Trophoblast cell (in vitro differentiated cells and primary cell): Measurements from ENCODE around the gene ZNF862.

Experiments used
- DNase-seq, 2 donors: peaks; one replicate each; pipeline ENCODE4 v3.0.0-alpha.2; 2016
- H2AFZ ChIP-seq: 2 replicates; pipeline ENCODE4 v1.6.1; 2013; ENCODE audit warnings: low read length, moderate library complexity, mild to moderate bottlenecking; ENCODE audit not compliant: insufficient read depth, poor library complexity
- H2AK5ac ChIP-seq: 2 replicates; pipeline ENCODE4 v1.6.1; 2013; ENCODE audit warnings: mild to moderate bottlenecking, low read length
- H2BK120ac ChIP-seq: 2 replicates; pipeline ENCODE4 v1.6.1; 2013; ENCODE audit warnings: low read length, mild to moderate bottlenecking, moderate library complexity; ENCODE audit not compliant: insufficient read depth, poor library complexity
- H2BK12ac ChIP-seq: 2 replicates; pipeline ENCODE4 v1.6.1; 2013; ENCODE audit warnings: mild to moderate bottlenecking, low read length, moderate library complexity
- H2BK5ac ChIP-seq: 2 replicates; pipeline ENCODE4 v1.6.1; 2013; ENCODE audit warnings: low read length, low read depth, moderate library complexity, mild to moderate bottlenecking; ENCODE audit not compliant: poor library complexity
- H3K14ac ChIP-seq: 2 replicates; pipeline ENCODE4 v1.6.1; 2013; ENCODE audit warnings: mild to moderate bottlenecking, low read length
- H3K18ac ChIP-seq: 2 replicates; pipeline ENCODE4 v1.6.1; 2013; ENCODE audit warnings: mild to moderate bottlenecking, low read length
- H3K23ac ChIP-seq: 2 replicates; pipeline ENCODE4 v1.6.1; 2013; ENCODE audit warnings: low read length
- H3K27ac ChIP-seq: 2 replicates; pipeline ENCODE4 v1.5.1; 2013; ENCODE audit warnings: low read depth, mild to moderate bottlenecking, inconsistent platforms, low read length, moderate library complexity
- H3K27me3 ChIP-seq: 2 replicates; pipeline ENCODE4 v1.6.1; 2013; ENCODE audit warnings: inconsistent platforms, mild to moderate bottlenecking, low read length, moderate library complexity; ENCODE audit not compliant: insufficient read depth
- H3K36me3 ChIP-seq, 2 experiments: 1 replicate in 1 of 2; 2 replicates in 1 of 2; pipeline ENCODE4 v1.6.1; 2013; ENCODE audit warnings: low read length in 2 of 2, mild to moderate bottlenecking in 2 of 2, moderate library complexity in 1 of 2; ENCODE audit not compliant: insufficient read depth in 2 of 2, control insufficient read depth in 1 of 2
- H3K4ac ChIP-seq: 2 replicates; pipeline ENCODE4 v1.6.1; 2013; ENCODE audit warnings: low read depth, mild to moderate bottlenecking, low read length, moderate library complexity
- H3K4me1 ChIP-seq, 2 experiments: 1 replicate in 1 of 2; 2 replicates in 1 of 2; pipeline ENCODE4 v1.6.1; 2013; ENCODE audit warnings: low read length in 2 of 2, mild to moderate bottlenecking in 2 of 2, moderate library complexity in 1 of 2; ENCODE audit not compliant: insufficient read depth in 2 of 2, control insufficient read depth in 1 of 2
- H3K4me2 ChIP-seq: 2 replicates; pipeline ENCODE4 v1.6.1; 2013; ENCODE audit warnings: inconsistent platforms, mild to moderate bottlenecking, low read length, moderate library complexity
- H3K4me3 ChIP-seq: 2 replicates; pipeline ENCODE4 v1.5.1; 2013; ENCODE audit warnings: mild to moderate bottlenecking, low read depth, low read length, inconsistent platforms
- H3K79me1 ChIP-seq: one replicate; pipeline ENCODE4 v1.6.1; 2013; ENCODE audit warnings: low read length
- H3K79me2 ChIP-seq: 2 replicates; pipeline ENCODE4 v1.6.1; 2013; ENCODE audit warnings: low read length, mild to moderate bottlenecking; ENCODE audit not compliant: control insufficient read depth, insufficient read depth, poor library complexity
- H3K9ac ChIP-seq: 2 replicates; pipeline ENCODE4 v1.6.1; 2013; ENCODE audit warnings: mild to moderate bottlenecking, low read length
- H3K9me3 ChIP-seq: 2 replicates; pipeline ENCODE4 v1.6.1; 2013; ENCODE audit warnings: low read depth, mild to moderate bottlenecking, control low read depth, inconsistent platforms, low read length; ENCODE audit not compliant: insufficient read depth
- H4K12ac ChIP-seq: 2 replicates; pipeline ENCODE4 v1.6.1; 2013; ENCODE audit warnings: low read depth, mild to moderate bottlenecking, low read length, moderate library complexity
- H4K8ac ChIP-seq: 2 replicates; pipeline ENCODE4 v1.6.1; 2013; ENCODE audit warnings: low read depth, mild to moderate bottlenecking, low read length, moderate library complexity
- H4K91ac ChIP-seq: one replicate; pipeline ENCODE4 v1.6.1; 2013; ENCODE audit warnings: low read depth, mild to moderate bottlenecking, low read length, moderate library complexity
- WGBS: extraction: QIAGEN DNeasy Blood & Tissue Kit; methylation state at CpG from one replicate; pipeline ENCODE4 v1.1.7; 2013; ENCODE audit warnings: missing lambda C conversion rate; ENCODE audit not compliant: insufficient read length, insufficient coverage; ENCODE audit errors: extremely low coverage; 5-methylcytosine and 5-hydroxymethylcytosine counted together

Gene ZNF862

GRCh38 chr7:149870701-149871483 is 32.7 kb downstream of the ZNF862 start:
- H2AK5ac ChIP-seq: no peak overlapping the region
- no peak overlapping the region for H2BK120ac ChIP-seq
- H3K9ac ChIP-seq: no peak overlapping the region
- H3K4me2 ChIP-seq: no peak overlapping the region
- H3K4me3 ChIP-seq: no peak overlapping the region
- no CpG with 5 or more reads among the region's 12 CpGs for WGBS
- no peak overlapping the region for H3K14ac ChIP-seq
- H4K8ac ChIP-seq: no peak overlapping the region
- no peak overlapping the region for H4K91ac ChIP-seq
- H3K4me1 ChIP-seq: peaks cover 7 to 9% of the 10 kb centered on the region in 2 experiments
- H3K18ac ChIP-seq: no peak overlapping the region
- H3K4ac ChIP-seq: no peak overlapping the region
- H3K23ac ChIP-seq: no peak overlapping the region
- H3K79me2 ChIP-seq: no peaks in the 10 kb centered on the region
- no peak for DNase-seq
- H3K36me3 ChIP-seq: no peaks in the 10 kb centered on the region
- no peaks in the 10 kb centered on the region for H3K27me3 ChIP-seq
- H3K9me3 ChIP-seq: no peaks in the 10 kb centered on the region
- no peak overlapping the region for H4K12ac ChIP-seq
- H3K79me1 ChIP-seq: peaks cover 3% of the 10 kb centered on the region
- no peak overlapping the region for H2BK5ac ChIP-seq
- H2AFZ ChIP-seq: no peak overlapping the region
- no peak overlapping the region for H3K27ac ChIP-seq
- no peak overlapping the region for H2BK12ac ChIP-seq

GRCh38 chr7:149871576-149871975 is 33.4 kb downstream of the ZNF862 start:
- Histone ChIP-seq H2AFZ (no peak overlapping the region), H4K8ac (no peak overlapping the region), H2BK5ac (no peak overlapping the region), H3K27ac (no peak overlapping the region), H2BK120ac (no peak overlapping the region), H3K79me1 (peaks cover 3% of the 10 kb centered on the region), H3K4me1 (peaks cover 7 to 9% of the 10 kb centered on the region in 2 experiments), H3K79me2 (no peaks in the 10 kb centered on the region), H3K18ac (no peak overlapping the region), H3K4me3 (no peak overlapping the region), H3K27me3 (no peaks in the 10 kb centered on the region), H3K23ac (no peak overlapping the region), H3K36me3 (no peaks in the 10 kb centered on the region), H2AK5ac (no peak overlapping the region), H3K9ac (no peak overlapping the region), H3K4me2 (no peak overlapping the region), H4K91ac (no peak overlapping the region), H3K4ac (no peak overlapping the region), H3K9me3 (no peaks in the 10 kb centered on the region), H2BK12ac (no peak overlapping the region), H3K14ac (no peak overlapping the region), H4K12ac (no peak overlapping the region)
- no peak for DNase-seq
- WGBS: no CpG with 5 or more reads among the region's 1 CpG

DNA sequence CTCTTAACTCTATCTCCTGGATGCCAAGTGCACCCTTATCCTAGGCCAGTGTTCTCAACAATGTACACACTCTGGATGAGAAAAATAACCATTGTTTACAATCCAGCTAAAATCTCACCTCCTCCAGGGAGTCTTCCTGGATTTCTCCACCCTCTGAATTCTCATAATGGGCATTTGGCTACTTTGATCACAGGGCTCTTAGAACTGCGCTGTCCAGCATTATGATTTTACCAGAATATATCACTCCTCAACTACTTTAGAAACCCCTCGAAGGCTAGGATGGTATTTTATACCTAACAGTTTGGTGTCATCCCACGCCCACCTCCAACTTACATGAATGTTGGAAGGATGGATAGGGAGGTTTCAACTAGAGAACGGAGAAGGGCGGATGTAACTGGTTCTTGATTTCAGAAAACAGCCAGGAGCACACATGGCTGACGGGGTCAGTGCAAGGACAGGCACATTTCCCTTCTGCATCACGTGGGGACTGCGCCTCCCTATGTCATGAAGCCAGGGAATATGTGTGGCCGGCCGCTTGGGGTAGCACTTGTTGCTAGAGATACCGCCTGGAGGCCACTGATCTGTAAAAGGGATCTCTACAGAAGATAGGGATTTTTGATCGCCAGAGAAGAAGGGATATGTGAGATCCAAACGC is 34.4 kb downstream of the ZNF862 start:
- Histone ChIP-seq H3K9me3 (no peaks in the 10 kb centered on the region), H3K79me1 (peaks cover 3% of the 10 kb centered on the region), H3K14ac (no peak overlapping the region), H2BK12ac (no peak overlapping the region), H3K4me2 (peak overlapping the region; percentile 100), H4K91ac (no peak overlapping the region), H3K4me3 (no peak overlapping the region), H3K4ac (no peak overlapping the region), H3K27ac (no peak overlapping the region), H2AFZ (peak overlapping the region; percentile 8), H4K8ac (no peak overlapping the region), H3K27me3 (no peaks in the 10 kb centered on the region), H3K23ac (no peak overlapping the region), H3K79me2 (no peaks in the 10 kb centered on the region), H4K12ac (no peak overlapping the region), H3K9ac (no peak overlapping the region), H3K4me1 (peaks cover 7 to 9% of the 10 kb centered on the region in 2 experiments), H3K36me3 (no peaks in the 10 kb centered on the region), H2AK5ac (no peak overlapping the region), H3K18ac (no peak overlapping the region), H2BK120ac (no peak overlapping the region), H2BK5ac (no peak overlapping the region)
- peak in 1 of 2 donors; percentile 43 for DNase-seq
- no CpG with 5 or more reads among the region's 13 CpGs for WGBS

DNA sequence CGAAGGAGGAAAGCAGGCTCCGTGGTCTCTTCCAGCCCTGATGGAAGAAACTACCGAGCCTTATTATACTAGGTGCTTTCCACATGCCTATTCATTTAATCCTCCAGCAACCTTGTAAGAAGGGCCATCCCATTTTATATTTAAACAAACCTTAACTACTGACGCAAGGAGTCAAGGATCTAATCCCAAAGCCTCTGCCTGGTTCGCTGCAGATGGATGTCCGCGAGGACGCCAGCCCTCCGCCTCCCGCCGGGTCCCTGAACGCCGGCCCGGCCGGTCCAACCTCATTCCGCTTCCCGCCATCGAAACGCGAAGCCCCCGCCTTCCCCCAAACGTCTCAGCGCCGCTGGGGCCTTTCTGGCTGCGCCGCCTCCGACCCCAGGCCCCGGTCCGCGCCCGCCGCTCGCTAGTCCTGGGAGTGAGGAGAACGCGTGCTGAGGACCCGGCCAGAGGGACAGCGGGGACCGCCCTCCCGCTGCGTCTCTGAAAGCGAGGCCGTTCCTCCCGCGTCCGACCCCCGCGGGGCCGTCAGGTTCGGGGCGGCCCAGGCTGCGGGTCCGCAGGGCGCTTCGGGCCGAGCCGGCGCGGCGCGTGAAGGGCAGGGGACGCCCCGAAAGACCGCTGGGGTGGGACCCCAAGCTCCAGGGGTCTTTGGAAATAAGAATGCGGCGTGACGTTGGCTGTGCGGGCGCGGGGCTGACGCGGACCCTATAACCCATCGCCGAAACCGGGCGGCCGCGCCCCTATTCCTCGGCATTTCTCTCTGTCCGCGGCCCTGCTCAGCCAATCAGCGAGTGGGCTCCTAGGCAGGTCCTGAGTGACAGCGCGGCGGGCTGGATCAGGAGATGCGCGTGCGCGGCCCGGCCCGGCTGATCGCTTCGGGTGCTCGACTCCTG is 35.1 kb downstream of the ZNF862 start, which contains the start of gene ATP6V0E2:
Gene ATP6V0E2, plus strand, starts transcription at position 896 of the 896 bp plus-strand sequence. CDS start 97 bp downstream, outside the sequence.
- no peaks in the 10 kb centered on the region for H3K79me2 ChIP-seq
- H3K18ac ChIP-seq: peak within 1 kb of the TSS; percentile 34
- peak within 1 kb of the TSS; percentile 6 for H3K14ac ChIP-seq
- no peaks in the 10 kb centered on the region for H3K36me3 ChIP-seq
- H2BK12ac ChIP-seq: no peak within 1 kb of the TSS
- peak within 1 kb of the TSS; percentile 10 for H4K91ac ChIP-seq
- H3K9me3 ChIP-seq: no peaks in the 10 kb centered on the region
- H2AK5ac ChIP-seq: no peak within 1 kb of the TSS
- H3K27me3 ChIP-seq: no peaks in the 10 kb centered on the region
- H3K23ac ChIP-seq: no peak within 1 kb of the TSS
- peak; percentile 95 to 96 for DNase-seq
- H3K4ac ChIP-seq: no peak within 1 kb of the TSS
- peak within 1 kb of the TSS; percentile 100 for H3K4me2 ChIP-seq
- no peak within 1 kb of the TSS for H2BK5ac ChIP-seq
- H2BK120ac ChIP-seq: peak within 1 kb of the TSS; percentile 28
- H3K9ac ChIP-seq: peak within 1 kb of the TSS; percentile 68
- H3K4me3 ChIP-seq: peak within 1 kb of the TSS; percentile 77
- peaks cover 7 to 9% of the 10 kb centered on the region in 2 experiments for H3K4me1 ChIP-seq
- H3K79me1 ChIP-seq: peaks cover 3% of the 10 kb centered on the region
- no CpG with 5 or more reads among the region's 93 CpGs for WGBS
- peak within 1 kb of the TSS; percentile 57 for H4K8ac ChIP-seq
- H3K27ac ChIP-seq: peak within 1 kb of the TSS; percentile 5
- H2AFZ ChIP-seq: peak within 1 kb of the TSS; percentile 94
- H4K12ac ChIP-seq: no peak within 1 kb of the TSS
